ENCODE data around the gene ROR2.

ROR2 gene

GRCh38 chr9:91836515-91836914, 113.5 kb downstream of the ROR2 start:
- no peak for DNase-seq

- DNase-seq: no peak
Measured at GRCh38 chr9:91835632-91836031, 114.4 kb downstream of the ROR2 start.

- no peak for DNase-seq
Measured at GRCh38 chr9:91835216-91835615, 114.8 kb downstream of the ROR2 start.

GRCh38 chr9:91834740-91835139, 115.3 kb downstream of the ROR2 start:
- no peak for DNase-seq

GRCh38 chr9:91833878-91834255, 116.2 kb downstream of the ROR2 start:
- DNase-seq: no peak

GRCh38 chr9:91833096-91833877, 116.7 kb downstream of the ROR2 start:
- no peak for DNase-seq

GRCh38 chr9:91832322-91832721, 117.7 kb downstream of the ROR2 start:
- no peak for DNase-seq

- DNase-seq: no peak
Measured at GRCh38 chr9:91825866-91826265, 124.2 kb downstream of the ROR2 start.

- no peak for DNase-seq
Measured at GRCh38 chr9:91825422-91825821, 124.6 kb downstream of the ROR2 start.

GRCh38 chr9:91824601-91825305, 125.3 kb downstream of the ROR2 start:
- no peak for DNase-seq

GRCh38 chr9:91824151-91824550, 125.9 kb downstream of the ROR2 start:
- no peak for DNase-seq

GRCh38 chr9:91820949-91821880, 128.8 kb downstream of the ROR2 start:
- DNase-seq: no peak

GRCh38 chr9:91820126-91820750, 129.8 kb downstream of the ROR2 start:
- no peak for DNase-seq

- no peak for DNase-seq
Measured at GRCh38 chr9:91818647-91819403, 131.2 kb downstream of the ROR2 start.

- no peak for DNase-seq
Measured at GRCh38 chr9:91818225-91818585, 131.8 kb downstream of the ROR2 start.

- DNase-seq: no peak
Measured at GRCh38 chr9:91817493-91818224, 132.4 kb downstream of the ROR2 start.

- no peak for DNase-seq
Measured at GRCh38 chr9:91817106-91817492, 132.9 kb downstream of the ROR2 start.

- DNase-seq: no peak
Measured at GRCh38 chr9:91816356-91816755, 133.7 kb downstream of the ROR2 start.

- DNase-seq: no peak
Measured at GRCh38 chr9:91815896-91816295, 134.1 kb downstream of the ROR2 start.

GRCh38 chr9:91814753-91815152, 135.3 kb downstream of the ROR2 start:
- DNase-seq: no peak

- DNase-seq: no peak
Measured at GRCh38 chr9:91814201-91814600, 135.8 kb downstream of the ROR2 start.

Data from activated CD4-positive, alpha-beta T cell treated with anti-CD3 and anti-CD28 coated beads, Interleukin-2, amount 50 U/mL, for 1 hour (primary cell).